Right ventricle myocardium inferior (tissue), 1 donor: ENCODE measurements around the gene ZNF32. TPM values are rescaled to one million over a fixed set of nuclear protein-coding genes. Genes with fewer than 3 reads are reported as not detected.

Source experiments
- ATAC-seq: fragments of 200-7000 bp; cut with Tn5 transposase; one replicate; pipeline ENCODE4 v1.9.1; 2020; ENCODE audit warnings: mild to moderate bottlenecking, moderate library complexity
- DNase-seq: peaks from one replicate; pipeline ENCODE4 v3.0.0; 2021; ENCODE audit errors: missing footprints
- intact Hi-C: fragments of 100-400 bp; cut with DNase I; formaldehyde crosslinking; loops from one replicate; pipeline ENCODE4 v1.11.0; 2022
- total RNA-seq: library from RNA; stranded (reverse); fragmentation: NEBNext Ultra II Directional; extraction: Animal tissue kit (Norgen Biotek cat#: 25700); gene quantifications from one replicate; pipeline ENCODE4 v1.2.1, GENCODE V29; 2021
- donor health status: DM: no; HTN: yes; CAD: no; lungs with severe emphysema.

Gene ZNF32
- total RNA-seq, 1 donor from 2014 or later, result 52.7 TPM

- intact Hi-C loops, result loop anchor here (10.0 kb wide), 1 partner anchor 1291 kb away; the partner anchor contains the start of gene DEPP1
- ATAC-seq (peak; percentile 8), DNase-seq (no peak)
Observed at GRCh38 chr10:43683451-43684291, 35.0 kb upstream of the ZNF32 start.

DNA sequence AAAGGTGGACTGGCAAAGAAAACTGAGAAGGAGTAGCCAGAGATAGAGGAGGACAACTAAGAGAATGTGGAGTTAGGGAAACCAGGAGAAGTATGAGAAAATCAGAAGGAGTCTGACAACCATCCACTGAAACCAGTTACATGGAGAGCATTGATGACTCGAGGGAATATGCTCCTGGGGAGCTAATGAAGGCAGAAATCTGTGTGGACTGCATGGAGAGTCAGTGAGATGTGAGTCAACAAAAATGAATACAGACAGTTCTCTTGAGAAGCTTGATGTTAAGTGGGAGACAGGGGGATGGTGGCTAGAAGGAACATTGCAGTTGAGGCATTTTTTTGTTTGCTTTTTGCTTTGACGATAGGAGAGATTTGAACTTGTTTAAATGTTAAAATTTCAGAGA lies 34.3 kb upstream of the ZNF32 start:
- DNase-seq (no peak), ATAC-seq (no peak)
- intact Hi-C loops, result loop anchor here (10.0 kb wide), 1 partner anchor 1292 kb away; the partner anchor contains the start of gene DEPP1

- DNase-seq (no peak), ATAC-seq (no peak)
- intact Hi-C loops, result loop anchor here (10.0 kb wide), 1 partner anchor 1293 kb away; the partner anchor contains the start of gene DEPP1
Observed at GRCh38 chr10:43681721-43682120, 33.0 kb upstream of the ZNF32 start.

- intact Hi-C loops, result loop anchor here (10.0 kb wide), 1 partner anchor 1294 kb away; the partner anchor contains the start of gene DEPP1
- DNase-seq (no peak), ATAC-seq (no peak)
Observed at GRCh38 chr10:43681220-43681619, 32.5 kb upstream of the ZNF32 start.

DNA sequence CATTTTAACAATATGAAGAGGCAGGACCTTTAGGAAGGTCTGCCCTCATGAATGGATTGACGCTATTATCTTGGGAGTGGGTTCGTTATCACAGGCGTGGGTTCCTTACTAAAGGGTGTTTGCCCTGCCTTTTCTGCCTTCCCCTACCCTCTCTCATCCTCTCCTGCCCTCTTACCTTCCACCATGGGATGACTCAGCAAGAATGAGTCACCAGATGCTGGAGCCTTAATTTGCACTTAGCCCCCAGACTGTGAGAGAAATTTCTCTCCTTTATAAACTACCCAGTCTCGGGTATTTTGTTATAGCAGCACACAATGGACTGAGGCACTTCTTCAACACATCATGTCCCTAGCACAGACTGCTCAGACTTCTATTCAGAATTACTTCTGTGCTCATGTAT lies 31.4 kb upstream of the ZNF32 start:
- intact Hi-C loops, result loop anchor here (10.0 kb wide), 1 partner anchor 1295 kb away; the partner anchor contains the start of gene DEPP1
- ATAC-seq, result no peak
- DNase-seq, result no peak

DNA sequence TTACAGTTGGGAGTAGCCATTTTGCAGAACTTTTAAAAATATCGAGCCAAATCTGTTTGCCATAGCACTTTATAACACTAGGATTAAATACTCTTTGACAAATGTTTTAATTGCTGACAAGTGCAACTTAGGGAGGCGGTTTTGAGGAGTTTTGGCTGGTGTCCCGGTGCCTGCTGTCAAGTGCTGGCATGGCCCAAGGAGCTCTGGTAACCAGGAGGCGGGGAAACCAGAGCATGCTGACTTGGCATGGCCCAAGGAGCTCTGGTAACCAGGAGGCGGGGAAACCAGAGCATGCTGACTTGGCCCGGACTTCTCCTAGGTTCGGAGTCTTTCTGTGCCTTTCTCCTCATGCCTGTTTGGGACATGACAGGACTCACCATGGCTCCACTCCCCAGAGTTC lies 30.8 kb upstream of the ZNF32 start:
- DNase-seq, result peak; percentile 86
- intact Hi-C loops, result no loop called here
- ATAC-seq, result peak; percentile 87

DNA sequence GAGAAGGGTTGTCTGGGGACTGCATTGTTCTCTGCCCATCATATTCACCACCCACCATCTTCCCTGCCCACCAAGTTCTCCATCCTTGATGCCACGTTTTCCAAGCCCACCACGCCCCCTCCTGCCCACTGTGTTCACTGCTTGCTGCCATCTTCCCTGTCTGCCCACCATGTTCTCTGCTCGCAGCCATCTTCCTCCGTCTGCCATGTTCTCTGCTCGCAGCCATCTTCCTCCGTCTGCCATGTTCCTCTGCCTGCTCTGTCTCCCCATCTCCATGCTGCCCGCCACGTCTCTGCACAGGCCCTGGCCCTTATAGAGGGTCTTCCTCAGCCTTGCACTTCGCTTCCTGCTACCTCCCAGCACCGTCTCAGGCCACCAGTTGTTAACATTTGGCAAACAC lies 30.0 kb upstream of the ZNF32 start:
- intact Hi-C loops, result no loop called here
- DNase-seq (no peak), ATAC-seq (no peak)

- DNase-seq, result no peak
- no peak for ATAC-seq
- intact Hi-C loops, result no loop called here
Observed at GRCh38 chr10:43676901-43677300, 28.2 kb upstream of the ZNF32 start.

- intact Hi-C loops, result no loop called here
- DNase-seq, result no peak
Observed at GRCh38 chr10:43676331-43676730, 27.6 kb upstream of the ZNF32 start.

GRCh38 chr10:43674553-43675210 lies 26.0 kb upstream of the ZNF32 start:
- intact Hi-C loops, result loop anchor here (5.0 kb wide), 1 partner anchor 638 kb away; no protein-coding TSS in a partner anchor
- ATAC-seq, result peak; percentile 38

More at GRCh38 chr10:43676331-43676730, 27.6 kb upstream of the ZNF32 start:
- no peak for ATAC-seq

DNA sequence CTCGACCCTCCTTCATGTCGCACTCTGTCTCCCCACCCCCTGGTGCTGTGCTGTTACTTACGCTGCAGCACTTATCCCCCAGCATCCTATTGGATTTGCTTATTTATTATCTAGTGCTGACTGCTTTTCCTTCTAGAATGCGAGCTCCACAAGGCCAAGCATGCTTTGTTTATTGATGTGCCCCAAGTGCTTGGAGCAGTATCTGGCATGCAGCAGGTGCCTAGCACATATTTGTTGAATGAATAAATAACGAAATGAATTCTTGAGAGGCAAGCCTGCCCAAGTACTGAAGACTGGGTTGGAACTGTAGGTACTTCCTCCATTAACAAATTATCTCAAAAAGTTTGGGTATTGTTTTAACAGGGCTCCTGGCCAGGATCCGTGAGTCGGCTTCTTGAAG lies 24.8 kb upstream of the ZNF32 start:
- intact Hi-C loops, result loop anchor here (5.0 kb wide), 1 partner anchor 639 kb away; no protein-coding TSS in a partner anchor
- ATAC-seq (no peak), DNase-seq (no peak)

More at GRCh38 chr10:43674553-43675210, 26.0 kb upstream of the ZNF32 start:
- DNase-seq, result no peak

DNA sequence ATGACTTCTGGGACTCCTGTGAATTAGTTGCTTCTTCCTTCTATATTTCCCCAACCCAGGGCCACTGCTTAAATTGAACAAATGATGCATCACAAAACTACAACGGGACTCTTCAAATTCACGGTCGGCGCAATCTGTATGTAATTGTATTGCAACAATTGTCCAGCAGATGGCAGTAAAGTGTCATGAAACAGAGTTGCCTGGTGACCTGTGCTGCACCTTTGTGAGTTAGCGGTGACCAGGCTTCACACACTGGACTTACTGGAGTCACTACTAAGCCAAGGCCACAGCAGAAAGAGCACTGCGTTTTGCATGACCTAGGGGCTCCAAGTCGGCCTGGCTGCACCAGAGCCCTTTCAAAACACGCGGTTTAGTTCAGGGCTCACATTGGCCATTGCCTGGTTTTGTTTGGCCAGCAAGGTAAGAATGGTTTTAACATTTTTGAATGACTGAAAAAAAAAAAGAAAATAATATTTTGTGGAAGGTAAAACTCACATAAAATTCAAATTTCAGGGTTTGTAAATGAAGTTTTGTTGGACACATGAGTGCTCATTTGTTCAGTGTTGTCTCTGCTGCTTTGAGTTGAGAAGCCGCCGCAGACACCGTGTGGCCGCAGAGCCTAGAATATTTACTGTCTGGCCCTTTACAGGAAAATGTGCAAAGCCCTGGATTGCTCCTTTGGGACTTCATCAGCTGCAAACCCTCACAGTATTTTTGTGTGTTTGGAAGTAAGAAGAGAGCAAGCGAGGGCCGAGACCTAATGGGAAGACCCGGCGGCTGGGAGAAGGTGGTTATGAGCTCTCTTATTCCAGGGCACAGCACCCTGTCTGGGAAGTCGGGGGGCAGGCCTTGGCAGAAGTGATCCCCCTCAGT lies 23.2 kb upstream of the ZNF32 start:
- DNase-seq (peak; percentile 9), ATAC-seq (peak; percentile 46)
- intact Hi-C loops, result loop anchor here (1.0 to 5.0 kb wide), 3 partner anchors 640 to 1193 kb away; no protein-coding TSS in a partner anchor

DNA sequence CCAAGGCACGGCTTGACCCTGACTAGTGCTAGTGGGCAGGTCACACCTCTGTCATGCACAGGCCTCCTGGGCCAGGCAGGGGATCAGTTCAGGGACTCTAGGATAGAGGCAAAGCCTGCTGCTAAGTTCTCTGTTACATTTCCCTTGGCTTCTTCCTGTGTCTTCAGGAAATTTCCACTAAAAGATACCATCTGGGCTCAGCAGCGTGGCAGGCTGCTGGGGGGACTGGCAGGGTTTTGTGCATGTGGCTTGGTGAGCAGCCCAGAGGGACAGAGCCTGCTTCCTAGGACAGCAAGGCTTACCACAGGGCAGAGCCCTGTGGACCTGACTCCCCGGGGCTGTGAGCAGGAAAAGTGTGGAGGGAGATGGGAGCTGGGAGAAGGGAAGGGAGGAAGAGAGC lies 20.7 kb upstream of the ZNF32 start:
- no peak for ATAC-seq
- DNase-seq, result no peak
- intact Hi-C loops, result no loop called here

DNA sequence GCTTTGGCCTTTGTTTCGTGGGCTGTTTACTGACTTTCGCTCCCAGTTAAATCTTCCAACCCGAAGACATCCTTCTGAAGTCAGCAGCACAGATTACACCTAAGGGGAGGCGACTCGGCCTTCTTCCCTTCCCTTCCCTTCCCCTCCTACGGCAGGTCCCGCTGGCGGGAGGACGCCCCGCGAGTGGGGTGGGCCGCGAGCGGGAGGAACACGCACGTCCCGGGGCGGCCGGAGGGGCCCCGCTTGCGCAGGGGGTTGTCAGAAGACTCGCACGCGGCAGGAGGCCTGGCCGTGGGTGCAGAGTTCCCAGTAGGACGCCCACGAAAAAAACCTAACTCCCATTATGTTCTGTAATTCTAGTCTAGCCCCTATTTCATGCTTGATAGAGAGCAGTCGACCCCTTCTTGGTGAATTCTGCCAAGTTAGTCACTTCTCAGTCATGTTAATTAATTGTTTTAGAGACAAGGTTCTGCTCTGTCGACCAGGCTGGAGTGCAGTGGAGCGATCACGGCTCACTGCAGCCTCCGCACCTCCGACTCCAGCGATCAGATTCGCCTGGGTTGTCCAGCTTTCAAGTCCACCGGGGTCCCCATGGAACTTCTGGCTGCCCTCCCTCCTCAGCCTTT lies 19.2 kb upstream of the ZNF32 start:
- DNase-seq, result no peak
- ATAC-seq, result no peak
- intact Hi-C loops, result no loop called here

- ATAC-seq, result peak; percentile 72
- no peak for DNase-seq
- intact Hi-C loops, result no loop called here
Observed at GRCh38 chr10:43667317-43667731, 18.6 kb upstream of the ZNF32 start.

DNA sequence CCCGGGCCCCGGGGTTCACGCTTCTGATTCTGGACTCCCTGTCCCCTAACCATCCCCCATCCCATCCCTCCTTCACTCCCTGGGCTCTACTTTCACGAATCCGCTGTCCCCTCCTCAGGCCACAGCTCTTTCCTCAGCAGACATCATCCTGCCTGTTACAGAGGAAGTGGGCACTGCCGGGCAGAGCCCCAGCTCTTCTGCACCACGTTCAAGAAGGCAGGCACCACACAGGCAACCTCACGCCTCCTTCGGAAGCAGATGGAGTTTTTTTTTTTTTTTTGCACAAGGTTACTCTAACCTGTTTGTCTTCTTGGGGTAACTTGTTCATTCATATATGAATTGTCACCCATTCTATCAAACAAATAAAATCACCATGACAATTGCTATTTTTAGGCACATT lies 17.9 kb upstream of the ZNF32 start:
- ATAC-seq (no peak), DNase-seq (no peak)
- intact Hi-C loops, result no loop called here

DNA sequence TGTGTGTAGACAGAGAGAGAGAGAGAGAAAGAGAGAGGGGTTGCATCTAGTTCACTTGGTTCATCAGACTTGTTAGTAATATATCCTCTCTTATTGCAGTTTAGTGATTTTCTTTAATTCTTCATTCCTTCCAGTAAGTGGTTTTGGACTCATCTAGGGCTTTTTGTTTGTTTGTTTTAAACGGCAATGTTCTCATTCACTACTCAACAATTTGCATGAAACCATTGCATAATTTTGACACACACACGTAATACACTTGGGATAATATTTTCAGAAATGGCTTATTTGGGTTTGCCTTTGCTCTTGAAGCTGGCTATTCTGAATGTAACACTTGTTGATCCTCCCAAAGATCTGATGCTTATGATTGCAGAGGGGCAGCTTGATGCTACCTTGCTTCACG lies 16.4 kb upstream of the ZNF32 start:
- intact Hi-C loops, result no loop called here
- ATAC-seq (no peak), DNase-seq (no peak)

GRCh38 chr10:43658227-43658626 lies 9.5 kb upstream of the ZNF32 start:
- DNase-seq (no peak), ATAC-seq (no peak)
- intact Hi-C loops, result no loop called here
